NCI-H82 treated with DMSO at 0.1 percent for 48 hours (cell line): ENCODE measurements around the gene USH1G.
"Not testable (repeated sequence)": the region's sequence is repeated elsewhere in the genome, so short reads cannot be mapped to it uniquely, and the experiment has no call there.

Source experiments
- DNase-seq: peaks from one replicate; lab custom pipeline; 2025; ENCODE audit not compliant: unreplicated experiment; lab: John Stamatoyannopoulos, UW

USH1G gene

GRCh38 chr17:74877592-74878548 lies 45.2 kb downstream of the USH1G start:
- DNase-seq, result no peak

GRCh38 chr17:74875977-74876593 lies 47.0 kb downstream of the USH1G start:
- DNase-seq, result no peak

GRCh38 chr17:74875155-74875976 lies 47.7 kb downstream of the USH1G start:
- DNase-seq, result no peak

GRCh38 chr17:74874615-74875037 lies 48.4 kb downstream of the USH1G start:
- no peak for DNase-seq

- no peak for DNase-seq
Measured at GRCh38 chr17:74873874-74874614, 49.0 kb downstream of the USH1G start.

GRCh38 chr17:74873037-74873873 lies 49.8 kb downstream of the USH1G start:
- DNase-seq, result peak; percentile 100

GRCh38 chr17:74872313-74873036 lies 50.6 kb downstream of the USH1G start, which contains the start of gene FDXR:
Gene FDXR (minus strand): TSS chr17:74872994. CDS start chr17:74872944, 50 bp downstream.
- DNase-seq, result no peak

GRCh38 chr17:74871356-74872076 lies 51.5 kb downstream of the USH1G start:
- no peak for DNase-seq

- DNase-seq, result no peak
Measured at GRCh38 chr17:74870512-74870911, 52.5 kb downstream of the USH1G start.

- DNase-seq, result not testable (repeated sequence)
Measured at GRCh38 chr17:74870028-74870427, 53.0 kb downstream of the USH1G start.

GRCh38 chr17:74868908-74869255 lies 54.2 kb downstream of the USH1G start:
- no peak for DNase-seq

GRCh38 chr17:74868251-74868907 lies 54.7 kb downstream of the USH1G start:
- no peak for DNase-seq

- DNase-seq, result no peak
Measured at GRCh38 chr17:74866198-74866835, 56.7 kb downstream of the USH1G start.
